GM12873 (cell line): ENCODE results near the gene TMEM184B.

Experiments used
- CTCF ChIP-seq: IDR thresholded peaks from 2 replicates; pipeline ENCODE4 v1.5.1; 2012; ENCODE audit warnings: low read depth, mild to moderate bottlenecking, moderate library complexity, low read length, control low read depth; ENCODE audit not compliant: insufficient read depth; ENCODE audit errors: missing control alignments

Gene TMEM184B

DNA sequence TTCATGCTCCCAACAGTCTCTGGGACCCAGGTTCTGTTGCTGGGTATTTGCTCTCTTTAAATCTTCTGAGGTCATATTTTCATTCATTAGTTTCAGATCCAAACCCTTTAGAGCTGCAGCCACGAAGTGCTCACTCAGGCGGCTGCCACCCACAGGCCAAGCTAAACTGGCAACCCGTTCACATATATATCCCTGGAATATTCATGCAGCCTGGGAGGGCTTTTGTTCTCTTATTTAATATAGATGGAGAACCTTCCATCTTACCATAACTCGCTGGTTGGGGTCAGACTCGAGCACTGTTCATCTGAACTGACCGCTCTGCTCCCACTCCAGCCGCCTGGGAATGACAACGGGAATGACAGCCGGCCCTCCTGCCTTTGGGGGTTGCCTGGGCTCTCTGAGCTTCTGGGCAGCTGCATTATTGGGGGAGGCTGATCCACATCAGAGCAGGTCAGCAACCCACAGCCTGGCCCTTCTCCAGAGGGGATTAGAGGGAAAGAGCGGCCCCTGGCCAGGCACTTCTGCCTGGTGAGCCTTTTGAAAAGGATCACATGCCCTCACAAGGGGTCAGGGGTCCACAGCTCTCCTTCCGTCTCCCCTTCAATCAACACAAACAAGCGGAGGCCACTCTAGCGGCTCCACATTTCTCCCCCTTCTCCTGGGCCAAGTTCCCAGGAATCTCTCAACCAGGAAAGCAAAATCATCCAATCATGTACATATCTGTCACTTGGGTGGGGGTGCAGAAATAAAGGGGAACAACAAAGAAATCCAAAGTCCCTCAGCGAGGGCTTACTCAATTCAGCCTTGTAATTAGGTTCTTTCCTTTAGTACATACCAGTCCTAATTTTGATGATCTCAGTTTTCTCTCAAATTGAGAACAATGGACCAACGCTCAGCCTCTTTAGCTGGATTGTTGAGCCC lies 11.8 kb downstream of the TMEM184B start:
- peak; percentile 33 for TF ChIP-seq CTCF

GRCh38 chr22:38259370-38259769 lies 13.4 kb downstream of the TMEM184B start:
- TF ChIP-seq CTCF = no peak

DNA sequence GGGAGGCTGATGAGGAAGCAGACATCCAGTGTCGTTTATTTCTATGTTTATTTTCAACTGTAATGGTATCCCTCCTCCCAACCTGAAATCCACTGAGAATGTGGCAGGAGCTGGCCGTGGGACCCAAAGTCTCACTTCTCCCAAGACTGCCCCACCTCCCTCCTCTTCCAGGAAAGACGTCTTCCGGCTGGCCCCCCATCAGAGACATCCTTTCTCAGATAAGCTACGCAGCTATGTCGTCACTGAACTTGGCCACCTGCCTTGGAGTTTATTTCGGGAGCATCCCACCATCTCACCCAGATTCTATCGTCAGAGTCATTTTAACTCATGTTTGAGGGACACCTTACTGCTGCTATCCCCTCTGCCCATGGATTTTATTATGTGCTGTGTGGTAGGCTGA lies 13.9 kb downstream of the TMEM184B start:
- no peak for TF ChIP-seq CTCF

GRCh38 chr22:38257650-38258250 lies 15.1 kb downstream of the TMEM184B start:
- TF ChIP-seq CTCF = no peak

GRCh38 chr22:38257181-38257580 lies 15.6 kb downstream of the TMEM184B start:
- TF ChIP-seq CTCF = no peak

- TF ChIP-seq CTCF = no peak
Observed at GRCh38 chr22:38255697-38256096, 17.1 kb downstream of the TMEM184B start.

GRCh38 chr22:38251341-38251692 lies 21.5 kb downstream of the TMEM184B start:
- TF ChIP-seq CTCF = no peak
